Measurements from ENCODE around the gene DHX35.
"Not testable (repeated sequence)": the region's sequence is repeated elsewhere in the genome, so short reads cannot be mapped to it uniquely, and the experiment has no call there.

Gene DHX35

GRCh38 chr20:38982291-38982690 is 20.1 kb downstream of the DHX35 start:
- DNase-seq = no peak

GRCh38 chr20:38985060-38985459 is 22.9 kb downstream of the DHX35 start:
- no peak for DNase-seq

- no peak for DNase-seq
Measured at GRCh38 chr20:38985603-38986170, 23.5 kb downstream of the DHX35 start.

GRCh38 chr20:38986663-38987062 is 24.5 kb downstream of the DHX35 start:
- no peak for DNase-seq

- DNase-seq = no peak
Measured at GRCh38 chr20:38987777-38988176, 25.6 kb downstream of the DHX35 start.

- no peak for DNase-seq
Measured at GRCh38 chr20:38990728-38991127, 28.6 kb downstream of the DHX35 start.

GRCh38 chr20:38991814-38992704 is 29.9 kb downstream of the DHX35 start:
- DNase-seq = no peak

GRCh38 chr20:38995536-38996044 is 33.4 kb downstream of the DHX35 start:
- DNase-seq = no peak

GRCh38 chr20:38996866-38997265 is 34.7 kb downstream of the DHX35 start:
- not testable (repeated sequence) for DNase-seq

- DNase-seq = no peak
Measured at GRCh38 chr20:38997622-38998021, 35.5 kb downstream of the DHX35 start.

- no peak for DNase-seq
Measured at GRCh38 chr20:38999217-38999616, 37.1 kb downstream of the DHX35 start.

GRCh38 chr20:38999965-39000910 is 38.1 kb downstream of the DHX35 start:
- no peak for DNase-seq

- DNase-seq = no peak
Measured at GRCh38 chr20:39004508-39004907, 42.4 kb downstream of the DHX35 start.

- DNase-seq = no peak
Measured at GRCh38 chr20:39009348-39009747, 47.2 kb downstream of the DHX35 start.

GRCh38 chr20:39010496-39010895 is 48.4 kb downstream of the DHX35 start:
- DNase-seq = peak; percentile 34

GRCh38 chr20:39013662-39014109 is 51.5 kb downstream of the DHX35 start:
- DNase-seq = no peak

GRCh38 chr20:39016041-39016440 is 53.9 kb downstream of the DHX35 start:
- no peak for DNase-seq

GRCh38 chr20:39016506-39016905 is 54.4 kb downstream of the DHX35 start:
- DNase-seq = no peak

GRCh38 chr20:39019027-39019426 is 56.9 kb downstream of the DHX35 start:
- DNase-seq = no peak

- DNase-seq = no peak
Measured at GRCh38 chr20:39019805-39020325, 57.7 kb downstream of the DHX35 start.

GRCh38 chr20:39021748-39022147 is 59.6 kb downstream of the DHX35 start:
- no peak for DNase-seq

- DNase-seq = no peak
Measured at GRCh38 chr20:39025883-39026282, 63.7 kb downstream of the DHX35 start.

- DNase-seq = no peak
Measured at GRCh38 chr20:39029364-39029763, 67.2 kb downstream of the DHX35 start.
